ENCODE measurements around the gene CLASP1. TPM values are rescaled to one million over a fixed set of nuclear protein-coding genes. Genes with fewer than 3 reads are reported as not detected.

CLASP1 gene
- total RNA-seq, 1 donor from 2014 or later, result 90.4 TPM

DNA sequence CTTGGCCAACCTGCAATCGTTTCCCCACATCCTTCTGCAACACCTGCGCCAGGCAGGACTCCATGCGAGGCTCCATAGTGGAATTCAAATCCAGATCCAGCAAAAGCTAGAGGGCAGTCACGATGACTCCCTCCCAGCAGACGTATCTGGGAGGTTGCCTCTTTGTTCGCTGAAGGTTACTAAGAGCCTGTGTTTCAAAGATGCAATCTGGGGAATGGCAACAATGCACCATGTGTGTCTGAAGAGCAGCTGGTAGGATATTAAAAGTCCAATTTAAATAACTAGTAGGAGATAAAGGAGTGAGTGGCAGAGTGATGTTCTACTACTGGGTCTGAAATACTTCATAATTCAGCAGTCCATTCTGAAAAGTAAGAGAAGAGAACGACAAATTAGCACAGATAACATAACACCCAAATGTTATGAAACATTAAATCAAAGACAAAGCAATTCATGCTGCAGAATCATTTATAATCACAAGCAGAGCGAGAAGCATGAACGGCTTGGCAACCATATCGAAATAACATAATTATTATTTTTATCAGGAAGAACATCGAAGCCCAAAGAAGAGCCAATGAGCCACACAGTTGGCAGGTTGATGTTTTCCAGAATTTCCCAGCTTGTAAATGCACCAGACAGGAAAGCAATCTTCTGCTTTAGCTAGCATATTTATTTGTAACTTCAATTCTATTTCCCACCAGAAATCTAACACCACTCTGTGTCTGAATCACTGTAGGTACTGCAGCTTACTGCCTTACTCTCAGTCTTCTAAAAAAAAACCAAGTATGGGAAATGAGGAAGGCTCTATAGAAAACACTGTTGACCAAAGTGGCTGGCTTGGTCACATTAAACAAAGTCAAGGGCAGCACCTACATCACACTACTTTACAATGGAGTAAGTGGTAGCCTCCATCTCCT is 43.2 kb downstream of the CLASP1 start:
- Histone ChIP-seq H3K27me3 (no peaks in the 10 kb centered on the region), H3K9me3 (no peaks in the 10 kb centered on the region), H3K36me3 (peaks cover 0 to 6% of the 10 kb centered on the region in 2 donors), H3K4me3 (no peak overlapping the region), H3K4me1 (no peaks in the 10 kb centered on the region), H3K27ac (no peak overlapping the region)
- DNase-seq (ENCODE audit: extremely low spot score in 2 of 2), result no peak
- intact Hi-C loops (cut with DNase I), result no loop called here
- TF ChIP-seq, protein P1, sequence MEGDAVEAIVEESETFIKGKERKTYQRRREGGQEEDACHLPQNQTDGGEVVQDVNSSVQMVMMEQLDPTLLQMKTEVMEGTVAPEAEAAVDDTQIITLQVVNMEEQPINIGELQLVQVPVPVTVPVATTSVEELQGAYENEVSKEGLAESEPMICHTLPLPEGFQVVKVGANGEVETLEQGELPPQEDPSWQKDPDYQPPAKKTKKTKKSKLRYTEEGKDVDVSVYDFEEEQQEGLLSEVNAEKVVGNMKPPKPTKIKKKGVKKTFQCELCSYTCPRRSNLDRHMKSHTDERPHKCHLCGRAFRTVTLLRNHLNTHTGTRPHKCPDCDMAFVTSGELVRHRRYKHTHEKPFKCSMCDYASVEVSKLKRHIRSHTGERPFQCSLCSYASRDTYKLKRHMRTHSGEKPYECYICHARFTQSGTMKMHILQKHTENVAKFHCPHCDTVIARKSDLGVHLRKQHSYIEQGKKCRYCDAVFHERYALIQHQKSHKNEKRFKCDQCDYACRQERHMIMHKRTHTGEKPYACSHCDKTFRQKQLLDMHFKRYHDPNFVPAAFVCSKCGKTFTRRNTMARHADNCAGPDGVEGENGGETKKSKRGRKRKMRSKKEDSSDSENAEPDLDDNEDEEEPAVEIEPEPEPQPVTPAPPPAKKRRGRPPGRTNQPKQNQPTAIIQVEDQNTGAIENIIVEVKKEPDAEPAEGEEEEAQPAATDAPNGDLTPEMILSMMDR (IDR thresholded peaks at IDR 0.05), result no peak
- TF ChIP-seq POLR2A (IDR thresholded peaks at IDR 0.05) (no peak), POLR2AphosphoS5 (IDR thresholded peaks at IDR 0.05; ENCODE audit: insufficient read depth in 1 of 2, low read depth in 1 of 2) (no peak)

DNA sequence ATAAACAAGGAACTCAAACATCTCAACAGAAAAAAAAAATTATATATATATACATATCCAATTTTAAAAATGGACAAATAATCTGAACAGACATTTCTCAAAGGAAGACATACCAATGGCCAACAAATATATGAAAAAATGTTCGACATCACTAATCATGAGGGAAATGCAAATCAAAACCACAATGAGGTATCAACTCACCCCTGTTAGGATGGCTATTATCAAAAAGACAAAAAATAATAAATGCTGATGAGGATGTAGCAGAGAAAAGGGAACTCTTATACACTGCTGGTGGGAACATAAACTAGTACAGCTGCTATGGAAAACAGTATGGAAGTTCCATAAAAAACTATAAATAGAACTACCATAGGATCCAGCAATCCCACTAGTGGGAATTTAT is 46.1 kb downstream of the CLASP1 start:
- Histone ChIP-seq H3K36me3 (peaks cover 0 to 6% of the 10 kb centered on the region in 2 donors), H3K27me3 (no peaks in the 10 kb centered on the region), H3K4me1 (no peaks in the 10 kb centered on the region), H3K9me3 (no peaks in the 10 kb centered on the region), H3K27ac (no peak overlapping the region), H3K4me3 (no peak overlapping the region)
- no peak for TF ChIP-seq POLR2A (IDR thresholded peaks at IDR 0.05)
- TF ChIP-seq, protein P1 (IDR thresholded peaks at IDR 0.05), result no peak
- no peak for TF ChIP-seq POLR2AphosphoS5 (IDR thresholded peaks at IDR 0.05; ENCODE audit: insufficient read depth in 1 of 2, low read depth in 1 of 2)
- intact Hi-C loops (cut with DNase I), result no loop called here
- no peak for DNase-seq (ENCODE audit: extremely low spot score in 2 of 2)

DNA sequence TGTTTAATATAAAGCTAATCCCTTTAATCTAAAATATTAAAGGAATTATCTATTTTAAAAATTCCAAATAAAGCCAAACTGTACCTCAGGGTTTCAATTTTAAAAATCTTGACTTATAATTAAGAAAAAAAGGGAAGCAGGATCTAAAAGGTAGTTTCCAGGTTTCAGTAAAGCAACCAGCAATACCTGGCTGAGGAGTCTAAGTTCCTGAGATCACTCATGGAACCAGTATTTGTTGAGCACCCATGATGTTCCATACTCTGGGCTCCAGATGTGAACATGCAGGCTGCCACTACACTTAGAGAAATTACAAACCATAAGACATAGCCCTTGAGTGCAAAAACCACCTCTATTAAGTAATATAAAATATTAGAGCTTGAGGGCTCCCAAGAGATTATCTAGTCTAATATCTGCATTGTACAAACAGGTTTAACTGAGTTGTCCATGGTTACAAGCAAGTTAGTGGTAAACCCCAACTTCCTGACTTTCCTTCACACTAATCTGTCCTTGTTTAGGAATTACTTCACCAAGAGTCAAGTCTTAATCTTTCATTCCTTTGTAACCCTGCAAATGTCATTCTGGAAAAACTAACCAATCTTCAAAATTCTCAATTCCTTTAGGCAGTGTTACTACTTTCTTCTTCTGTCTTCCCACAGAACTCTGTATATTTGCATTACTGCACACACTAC is 49.2 kb downstream of the CLASP1 start:
- H3K27me3 ChIP-seq, result no peaks in the 10 kb centered on the region
- no peaks in the 10 kb centered on the region for H3K9me3 ChIP-seq
- H3K4me1 ChIP-seq, result peaks cover 26% of the 10 kb centered on the region
- TF ChIP-seq POLR2AphosphoS5 (IDR thresholded peaks at IDR 0.05; ENCODE audit: insufficient read depth in 1 of 2, low read depth in 1 of 2), result no peak
- no peak for TF ChIP-seq POLR2A (IDR thresholded peaks at IDR 0.05)
- TF ChIP-seq, protein P1 (IDR thresholded peaks at IDR 0.05), result no peak
- no peak overlapping the region for H3K4me3 ChIP-seq
- no peak overlapping the region for H3K27ac ChIP-seq
- peaks cover 0 to 6% of the 10 kb centered on the region in 2 donors for H3K36me3 ChIP-seq
- no peak for DNase-seq (ENCODE audit: extremely low spot score in 2 of 2)
- intact Hi-C loops (cut with DNase I), result no loop called here

DNA sequence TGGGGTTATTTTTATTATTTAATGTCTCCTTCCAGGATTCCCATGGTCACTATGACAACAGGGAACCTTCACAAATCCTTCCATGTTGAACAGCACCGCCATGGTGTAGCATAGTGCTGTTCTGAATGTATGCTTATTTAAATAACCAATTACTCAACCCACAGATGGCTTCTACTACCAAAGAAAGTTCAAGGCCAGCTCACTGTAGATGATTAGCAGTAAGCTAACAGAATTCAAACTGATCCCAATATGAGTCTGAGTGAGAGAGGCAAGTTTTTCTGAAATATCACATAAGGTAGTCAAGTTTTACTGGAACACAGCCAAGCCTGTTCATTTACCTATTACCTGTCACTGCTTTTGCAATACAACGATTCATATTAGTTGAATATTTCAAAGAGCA is 51.2 kb downstream of the CLASP1 start:
- intact Hi-C loops (cut with DNase I), result no loop called here

More for the DNA sequence above, 51.2 kb downstream of the CLASP1 start:
- no peak overlapping the region for H3K4me3 ChIP-seq
- no peaks in the 10 kb centered on the region for H3K36me3 ChIP-seq
- no peaks in the 10 kb centered on the region for H3K9me3 ChIP-seq
- DNase-seq (ENCODE audit: extremely low spot score in 2 of 2), result no peak
- no peak overlapping the region for H3K27ac ChIP-seq
- no peaks in the 10 kb centered on the region for H3K27me3 ChIP-seq
- peaks cover 26% of the 10 kb centered on the region for H3K4me1 ChIP-seq
- no peak for TF ChIP-seq POLR2A (IDR thresholded peaks at IDR 0.05)
- TF ChIP-seq POLR2AphosphoS5 (IDR thresholded peaks at IDR 0.05; ENCODE audit: insufficient read depth in 1 of 2, low read depth in 1 of 2), result no peak
- TF ChIP-seq, protein P1 (IDR thresholded peaks at IDR 0.05), result no peak

Data from vagina (tissue), 2 donors.